Brain microvascular endothelial cell (primary cell): ENCODE results near the gene IZUMO4.

Experiments
- DNase-seq: peaks from one replicate; pipeline ENCODE4 v3.0.0-alpha.2; 2020
- H3K27ac ChIP-seq: fragments of 250-450 bp; sonication (Bioruptor Pico); 2 replicates; pipeline ENCODE4 v1.5.1; 2020; ENCODE audit warnings: mild to moderate bottlenecking, moderate library complexity
- H3K27me3 ChIP-seq: fragments of 250-450 bp; sonication (Bioruptor Pico); replicated peaks from 2 replicates; pipeline ENCODE4 v1.5.1; 2020; ENCODE audit warnings: mild to moderate bottlenecking
- H3K36me3 ChIP-seq: fragments of 250-450 bp; sonication (Bioruptor Pico); replicated peaks from 2 replicates; pipeline ENCODE4 v1.5.1; 2020; ENCODE audit warnings: mild to moderate bottlenecking
- H3K4me3 ChIP-seq: 2 replicates; pipeline ENCODE4 v1.5.1; 2011; ENCODE audit warnings: low read depth, mild to moderate bottlenecking, control low read depth, low read length, moderate library complexity
- CTCF ChIP-seq: IDR thresholded peaks from 2 replicates; pipeline ENCODE4 v1.5.1; 2011; ENCODE audit warnings: low read depth, mild to moderate bottlenecking, moderate library complexity, low read length, control low read depth, inconsistent platforms; ENCODE audit errors: missing control alignments
- in situ Hi-C: cut with HindIII; loops from 2 replicates; pipeline ENCODE4 v1.10.0; 2017; ENCODE audit warnings: low sequenced_read_pairs, low pct_ligation_motif_present

IZUMO4 gene

GRCh38 chr19:2114821-2115220 is 18.1 kb downstream of the IZUMO4 start:
- Histone ChIP-seq H3K27ac (no peak overlapping the region), H3K36me3 (peaks cover 92% of the 10 kb centered on the region), H3K27me3 (no peaks in the 10 kb centered on the region), H3K4me3 (no peak overlapping the region)
- TF ChIP-seq CTCF, result no peak
- in situ Hi-C loops, result no loop called here
- no peak for DNase-seq

GRCh38 chr19:2115324-2115723 is 18.6 kb downstream of the IZUMO4 start:
- no peak for TF ChIP-seq CTCF
- no peak overlapping the region for H3K4me3 ChIP-seq
- no peaks in the 10 kb centered on the region for H3K27me3 ChIP-seq
- peaks cover 91% of the 10 kb centered on the region for H3K36me3 ChIP-seq
- in situ Hi-C loops, result no loop called here
- no peak for DNase-seq
- no peak overlapping the region for H3K27ac ChIP-seq

DNA sequence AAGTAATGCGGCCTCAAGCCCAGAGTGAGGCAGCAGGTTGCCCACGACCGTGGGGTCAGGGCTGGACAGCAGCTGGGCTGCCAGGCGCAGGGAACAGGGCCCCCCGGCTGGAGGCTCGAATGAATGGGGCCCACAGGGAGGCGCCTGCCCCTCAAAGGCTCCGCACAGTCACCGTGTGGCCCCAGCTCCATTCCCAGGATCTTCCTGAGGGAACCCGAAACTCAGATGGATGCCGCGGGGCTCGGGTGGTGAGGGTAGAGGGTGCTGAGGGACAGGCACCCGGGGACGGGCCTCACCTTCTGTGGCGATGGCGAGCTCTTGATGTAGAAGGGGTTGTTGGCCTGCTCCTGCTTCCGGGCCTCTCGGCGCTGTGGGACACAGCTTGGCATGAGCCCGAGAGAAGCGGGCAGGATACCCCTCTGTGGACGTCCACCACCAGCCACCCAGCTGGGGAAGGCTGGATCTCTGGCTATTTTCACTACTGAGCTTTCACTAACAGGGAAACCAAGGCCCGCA is 19.3 kb downstream of the IZUMO4 start:
- no peak overlapping the region for H3K4me3 ChIP-seq
- no peak for DNase-seq
- no peak overlapping the region for H3K27ac ChIP-seq
- TF ChIP-seq CTCF, result no peak
- H3K36me3 ChIP-seq, result peaks cover 91% of the 10 kb centered on the region
- in situ Hi-C loops, result no loop called here
- no peaks in the 10 kb centered on the region for H3K27me3 ChIP-seq

GRCh38 chr19:2116507-2116906 is 19.8 kb downstream of the IZUMO4 start:
- Histone ChIP-seq H3K36me3 (peaks cover 91% of the 10 kb centered on the region), H3K4me3 (no peak overlapping the region), H3K27ac (no peak overlapping the region), H3K27me3 (no peaks in the 10 kb centered on the region)
- in situ Hi-C loops, result no loop called here
- no peak for DNase-seq
- no peak for TF ChIP-seq CTCF

DNA sequence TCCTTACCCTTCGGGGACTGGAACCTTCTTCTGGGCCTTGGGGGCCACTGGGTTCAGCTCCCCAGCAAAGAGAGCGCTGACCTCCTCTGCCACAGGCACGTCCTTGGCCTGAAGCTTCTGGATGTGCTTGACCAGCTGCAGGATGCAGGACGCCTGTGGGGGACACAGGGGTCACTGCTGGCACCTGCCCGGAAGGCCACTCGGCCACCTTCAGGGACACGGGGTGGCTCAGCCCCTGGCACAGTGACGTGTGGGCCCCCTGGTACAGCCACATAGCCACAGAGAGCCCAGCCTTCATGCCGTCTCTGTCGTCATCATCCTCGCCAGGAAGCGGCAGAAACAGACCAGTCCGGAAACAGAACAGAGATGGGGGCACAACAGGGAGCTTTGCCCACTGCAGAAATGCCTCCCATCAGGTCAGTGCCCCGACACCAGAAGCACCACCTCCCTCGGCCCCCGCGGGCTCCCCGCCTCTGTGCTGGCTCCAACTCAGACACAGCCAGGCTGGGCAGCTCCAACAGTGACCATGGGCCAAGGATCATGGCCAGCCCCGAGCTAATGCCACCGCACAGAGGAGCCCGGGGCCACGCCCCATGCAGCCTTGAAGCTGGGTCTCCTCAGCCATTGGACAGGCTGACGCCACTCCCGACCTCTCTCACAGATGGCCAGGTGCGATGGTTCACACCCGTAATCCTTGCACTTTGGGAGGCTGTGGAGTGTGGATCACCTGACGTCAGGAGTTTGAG is 20.7 kb downstream of the IZUMO4 start:
- DNase-seq, result no peak
- H3K36me3 ChIP-seq, result peaks cover 88% of the 10 kb centered on the region
- H3K27ac ChIP-seq, result no peak overlapping the region
- H3K4me3 ChIP-seq, result no peak overlapping the region
- no peaks in the 10 kb centered on the region for H3K27me3 ChIP-seq
- in situ Hi-C loops, result no loop called here
- no peak for TF ChIP-seq CTCF

GRCh38 chr19:2118438-2118837 is 21.7 kb downstream of the IZUMO4 start:
- Histone ChIP-seq H3K27me3 (no peaks in the 10 kb centered on the region), H3K36me3 (peaks cover 90% of the 10 kb centered on the region), H3K27ac (no peak overlapping the region), H3K4me3 (no peak overlapping the region)
- DNase-seq, result no peak
- in situ Hi-C loops, result no loop called here
- TF ChIP-seq CTCF, result no peak
